ENCODE measurements around the gene CDH23.

GRCh38 chr10:71509444-71509843, 112.7 kb downstream of the CDH23 start:
- TF ChIP-seq POLR2AphosphoS5 (IDR thresholded peaks at IDR 0.05; ENCODE audit: low read depth, low read length): no peak
- no peak for TF ChIP-seq FOXP2 (optimal IDR thresholded peaks at IDR 0.05; ENCODE audit: borderline replicate concordance, extremely low read depth, extremely low read length, insufficient read depth)
